ENCODE measurements around the gene PRKAR1B.

PRKAR1B gene

GRCh38 chr7:503575-504111, 223.4 kb downstream of the PRKAR1B start:
- DNase-seq = no peak

DNA sequence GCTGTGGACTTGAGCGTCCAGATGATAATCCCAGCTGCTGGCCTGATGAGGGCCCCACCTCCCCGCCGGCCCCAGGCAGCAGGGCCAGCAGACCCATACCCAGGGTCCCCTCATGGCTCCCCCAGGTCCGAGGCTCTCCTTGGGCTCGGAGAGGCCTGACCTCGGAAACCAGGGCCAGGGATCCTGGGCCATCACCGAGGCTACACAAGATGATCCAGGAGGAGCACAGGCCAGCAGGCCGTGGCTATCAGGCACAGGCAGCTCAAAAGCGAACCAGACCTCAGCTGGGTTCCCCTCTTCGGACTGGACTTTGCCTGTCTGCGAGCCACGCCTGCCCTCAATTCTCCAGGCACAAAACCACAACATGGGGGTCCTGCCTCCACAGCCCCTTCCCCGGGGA, 224.8 kb downstream of the PRKAR1B start:
- DNase-seq = no peak

- no peak for DNase-seq
Measured at GRCh38 chr7:501526-501925, 225.6 kb downstream of the PRKAR1B start.

DNA sequence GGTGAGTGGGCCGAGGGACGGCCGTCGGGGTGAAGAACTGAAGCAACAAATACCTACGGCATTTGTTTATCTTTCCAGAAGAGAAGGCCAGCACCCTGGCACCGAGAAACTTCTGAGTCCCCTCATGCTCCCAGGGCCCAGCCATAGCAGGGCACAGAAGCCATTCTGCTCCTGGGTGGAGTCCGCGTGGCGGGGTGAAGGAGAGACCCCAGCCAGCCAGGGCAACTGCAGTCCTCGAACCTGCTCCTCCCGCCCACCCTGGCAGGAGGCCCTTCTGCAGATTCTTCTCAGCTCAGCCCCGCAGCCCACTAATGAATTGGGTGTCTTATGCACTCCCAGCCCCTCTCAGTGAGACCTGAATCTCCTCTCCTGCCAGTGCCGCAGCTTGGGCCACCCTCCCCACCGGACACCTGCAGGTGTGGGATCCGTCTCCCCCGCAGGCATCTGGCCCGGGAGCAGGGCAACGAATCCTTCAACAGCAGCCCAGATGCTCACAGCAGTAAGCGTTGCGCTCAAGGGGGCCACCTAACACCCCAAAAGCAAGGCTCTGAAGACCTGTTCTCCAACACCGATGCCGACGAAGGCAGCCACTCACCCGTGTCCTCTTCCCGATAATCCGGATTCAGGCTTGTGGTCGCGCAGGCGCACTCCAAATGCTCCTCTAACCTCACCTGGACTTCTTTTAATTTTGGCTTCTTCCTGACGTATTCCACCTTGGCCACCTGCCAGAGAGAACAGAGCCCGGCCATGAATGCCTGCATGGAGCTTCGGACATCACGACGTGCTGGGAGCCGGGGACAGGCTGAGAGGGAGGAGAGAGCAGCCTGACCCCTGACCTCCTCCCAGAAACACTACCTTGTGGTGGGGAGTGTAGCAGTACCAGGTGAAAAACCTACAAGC, 226.3 kb downstream of the PRKAR1B start:
- no peak for DNase-seq

- DNase-seq = no peak
Measured at GRCh38 chr7:499853-500485, 227.1 kb downstream of the PRKAR1B start.
